SW 1271 (cell line): ENCODE results near the gene TAL2.

Experiments
- DNase-seq, 2 experiments: peaks; one replicate each; lab custom pipeline; 2025; lab: John Stamatoyannopoulos, UW

The TAL2 gene

DNA sequence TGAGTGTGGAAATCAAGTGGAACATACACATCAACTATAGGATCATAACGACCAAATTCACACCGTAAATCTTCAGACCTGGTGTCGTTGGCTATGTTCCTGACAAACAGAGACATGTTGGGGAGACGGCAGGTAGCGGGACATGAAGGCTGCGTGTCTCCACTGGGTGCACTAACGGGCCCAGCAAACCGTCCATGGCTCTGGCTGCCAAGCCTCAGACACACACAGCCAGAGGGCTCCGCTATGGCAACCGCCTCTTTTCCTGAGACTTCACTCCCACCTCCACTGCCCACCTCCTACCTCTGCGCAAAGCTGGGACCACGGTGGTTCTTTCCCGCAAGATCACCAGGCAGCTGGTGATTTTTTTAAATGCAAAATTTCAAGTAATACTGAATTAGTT is 48.4 kb downstream of the TAL2 start:
- no peak for DNase-seq

DNA sequence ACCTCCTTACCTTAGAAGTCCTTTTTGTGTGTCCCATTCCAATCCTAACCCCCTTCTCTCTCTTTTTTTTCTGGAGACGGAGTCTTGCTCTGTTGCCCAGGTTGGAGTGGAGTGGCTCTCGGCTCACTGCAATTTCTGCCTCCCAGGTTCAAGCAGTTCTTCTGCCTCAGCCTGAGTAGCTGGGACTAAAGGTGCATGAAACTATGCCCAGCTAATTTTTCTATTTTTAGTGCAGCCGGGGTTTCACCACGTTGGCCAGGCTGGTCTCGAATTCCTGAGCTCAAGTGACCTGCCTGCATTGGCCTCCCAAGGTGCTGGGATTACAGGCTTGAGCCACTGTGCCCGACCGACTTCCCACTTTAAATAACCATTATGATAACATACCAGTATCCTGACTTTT is 49.6 kb downstream of the TAL2 start:
- DNase-seq: no peak

GRCh38 chr9:105712297-105712696 is 50.0 kb downstream of the TAL2 start:
- no peak for DNase-seq
